ENCODE measurements around the gene GMDS. TPM values are rescaled to one million over a fixed set of nuclear protein-coding genes. Genes with fewer than 3 reads are reported as not detected.

The GMDS gene
- polyA plus RNA-seq, 1 donor (not counting 4 experiments of a cell fraction or from before 2014, with no cell fraction given), result 22.1 TPM

GRCh38 chr6:2218866-2219265 lies 26.5 kb downstream of the GMDS start:
- no peaks in the 10 kb centered on the region for H3K27me3 ChIP-seq (ENCODE audit: control insufficient read depth, extremely low read depth, insufficient read depth, low read length)
- no peak overlapping the region for H3K27ac ChIP-seq (ENCODE audit: control insufficient read depth, insufficient read depth, low read length)
- no peak for TF ChIP-seq CTCF (optimal IDR thresholded peaks at IDR 0.05 in 1 of 3, IDR thresholded peaks at IDR 0.05 in 1 of 3, conservative IDR thresholded peaks at IDR 0.05 in 1 of 3; ENCODE audit: extremely low read depth in 1 of 3, insufficient read depth in 2 of 3, low read length in 3 of 3)
- no peak for TF ChIP-seq EZH2 (IDR thresholded peaks at IDR 0.05; ENCODE audit: low read length)
- H3K9ac ChIP-seq (ENCODE audit: control insufficient read depth, extremely low read depth, insufficient read depth, low read length), result no peak overlapping the region
- no peak overlapping the region for H3K4me2 ChIP-seq (ENCODE audit: control insufficient read depth, extremely low read depth, insufficient read depth, low read depth, low read length)
- no peaks in the 10 kb centered on the region for H3K9me3 ChIP-seq (ENCODE audit: control insufficient read depth, low read depth, low read length)
- no peaks in the 10 kb centered on the region for H3K79me2 ChIP-seq (ENCODE audit: control insufficient read depth, insufficient read depth, low read length)
- H3K9me1 ChIP-seq (ENCODE audit: control insufficient read depth, extremely low read depth, insufficient read depth, low read length), result no peaks in the 10 kb centered on the region
- H4K20me1 ChIP-seq (ENCODE audit: control insufficient read depth, extremely low read depth, insufficient read depth, low read length), result no peaks in the 10 kb centered on the region
- no peaks in the 10 kb centered on the region for H3K4me1 ChIP-seq (ENCODE audit: control insufficient read depth, extremely low read depth, insufficient read depth, low read length)
- no peak overlapping the region for H2AFZ ChIP-seq (ENCODE audit: control insufficient read depth, low read length)
- FAIRE-seq, result no peak
- dilution Hi-C loops (cut with MboI; ENCODE audit: extremely low pct_ligation_motif_present, low sequenced_read_pairs), result no loop called here
- H3K4me3 ChIP-seq (ENCODE audit: control insufficient read depth in 2 of 3, extremely low read depth in 1 of 3, insufficient read depth in 2 of 3, low read depth in 1 of 3, low read length in 3 of 3), result no peak overlapping the region
- no peaks in the 10 kb centered on the region for H3K36me3 ChIP-seq (ENCODE audit: control insufficient read depth in 2 of 2, extremely low read depth in 1 of 2, insufficient read depth in 2 of 2, low read length in 2 of 2)
- no peak for DNase-seq (ENCODE audit: low read depth, low spot score)

GRCh38 chr6:2216794-2217383 lies 28.5 kb downstream of the GMDS start:
- H3K27ac ChIP-seq (ENCODE audit: control insufficient read depth, insufficient read depth, low read length), result no peak overlapping the region
- no peak overlapping the region for H3K4me3 ChIP-seq (ENCODE audit: control insufficient read depth in 2 of 3, extremely low read depth in 1 of 3, insufficient read depth in 2 of 3, low read depth in 1 of 3, low read length in 3 of 3)
- no peak overlapping the region for H3K4me2 ChIP-seq (ENCODE audit: control insufficient read depth, extremely low read depth, insufficient read depth, low read depth, low read length)
- FAIRE-seq (no peak), DNase-seq (ENCODE audit: low read depth, low spot score) (no peak)
- no peak for TF ChIP-seq EZH2 (IDR thresholded peaks at IDR 0.05; ENCODE audit: low read length)
- no peak for TF ChIP-seq CTCF (optimal IDR thresholded peaks at IDR 0.05 in 1 of 3, IDR thresholded peaks at IDR 0.05 in 1 of 3, conservative IDR thresholded peaks at IDR 0.05 in 1 of 3; ENCODE audit: extremely low read depth in 1 of 3, insufficient read depth in 2 of 3, low read length in 3 of 3)
- no peak overlapping the region for H2AFZ ChIP-seq (ENCODE audit: control insufficient read depth, low read length)
- H3K9me3 ChIP-seq (ENCODE audit: control insufficient read depth, low read depth, low read length), result no peaks in the 10 kb centered on the region
- H4K20me1 ChIP-seq (ENCODE audit: control insufficient read depth, extremely low read depth, insufficient read depth, low read length), result no peaks in the 10 kb centered on the region
- dilution Hi-C loops (cut with MboI; ENCODE audit: extremely low pct_ligation_motif_present, low sequenced_read_pairs), result no loop called here
- no peaks in the 10 kb centered on the region for H3K4me1 ChIP-seq (ENCODE audit: control insufficient read depth, extremely low read depth, insufficient read depth, low read length)
- H3K79me2 ChIP-seq (ENCODE audit: control insufficient read depth, insufficient read depth, low read length), result no peaks in the 10 kb centered on the region
- no peaks in the 10 kb centered on the region for H3K27me3 ChIP-seq (ENCODE audit: control insufficient read depth, extremely low read depth, insufficient read depth, low read length)
- no peaks in the 10 kb centered on the region for H3K36me3 ChIP-seq (ENCODE audit: control insufficient read depth in 2 of 2, extremely low read depth in 1 of 2, insufficient read depth in 2 of 2, low read length in 2 of 2)
- no peak overlapping the region for H3K9ac ChIP-seq (ENCODE audit: control insufficient read depth, extremely low read depth, insufficient read depth, low read length)
- no peaks in the 10 kb centered on the region for H3K9me1 ChIP-seq (ENCODE audit: control insufficient read depth, extremely low read depth, insufficient read depth, low read length)

Data from keratinocyte (primary cell).